Stomach (tissue), 9 donors: ENCODE data around the gene BCL2L1. TPM values are rescaled to one million over a fixed set of nuclear protein-coding genes. Genes with fewer than 3 reads are reported as not detected.

Experiments used
- DNase-seq, 2 donors: peaks; one replicate each; pipeline versions ENCODE4 v3.0.0 to v3.0.0-alpha.2; 2013 to 2019
- H3K27ac ChIP-seq, 5 donors: fragments of 200-600 bp in 4 of 5; sonication (generic) in 4 of 5; one replicate each; pipeline ENCODE4 v1.5.1; 2013 to 2019; ENCODE audit warnings: mild to moderate bottlenecking in 1 of 5, moderate library complexity in 1 of 5
- H3K27me3 ChIP-seq, 3 donors: fragments of 200-600 bp; sonication (generic); one replicate each; pipeline ENCODE4 v1.5.1; 2017 to 2019; ENCODE audit warnings: mixed run types in 1 of 3
- H3K36me3 ChIP-seq, 4 donors: fragments of 200-600 bp; sonication (generic); 1 replicate in 3 of 4; 2 replicates in 1 of 4; pipeline ENCODE4 v1.5.1; 2016 to 2019
- H3K4me1 ChIP-seq, 4 donors: fragments of 200-600 bp; sonication (generic); one replicate each; pipeline ENCODE4 v1.5.1; 2016 to 2019
- H3K4me3 ChIP-seq, 4 donors: fragments of 200-600 bp; sonication (generic) in 3 of 4; one replicate each; pipeline ENCODE4 v1.5.1; 2016 to 2019; ENCODE audit warnings: mild to moderate bottlenecking in 1 of 4
- H3K9me3 ChIP-seq, 4 donors: fragments of 200-600 bp; sonication (generic); one replicate each; pipeline ENCODE4 v1.5.1; 2016 to 2019
- EP300 ChIP-seq: sonication (generic); formaldehyde crosslinking; IDR thresholded peaks from one replicate; pipeline ENCODE4 v1.6.1; 2017; ENCODE audit warnings: antibody characterized with exemption
- POLR2A ChIP-seq, 4 donors: fragments of 450-650 bp; IDR thresholded peaks; one replicate each; pipeline ENCODE4 v1.6.1; 2016; ENCODE audit warnings: antibody characterized with exemption in 4 of 4, control low read depth in 2 of 4, mild to moderate bottlenecking in 1 of 4, moderate library complexity in 1 of 4
- POLR2AphosphoS5 ChIP-seq, 3 donors: sonication (generic); formaldehyde crosslinking; IDR thresholded peaks; one replicate each; pipeline ENCODE4 v1.6.1; 2016; ENCODE audit warnings: antibody characterized with exemption in 3 of 3
- WGBS, 5 donors: extraction: QIAGEN DNeasy Blood & Tissue Kit in 3 of 5; methylation state at CpG; one replicate each; pipeline versions ENCODE4 v1.1.5 to v1.1.7; 2013 to 2018; 5-methylcytosine and 5-hydroxymethylcytosine counted together
- intact Hi-C: fragments of 100-400 bp; cut with DNase I; formaldehyde crosslinking; loops from one replicate; pipeline ENCODE4 v1.15.1; 2023; ENCODE audit warnings: low total_unique reads
- polyA plus RNA-seq, 3 donors: library from polyadenylated mRNA; stranded (reverse); fragments of 200-250 nt; gene quantifications; one replicate each; pipeline ENCODE4 v1.2.3, GENCODE V29; 2013
- total RNA-seq, 5 donors: library from RNA; depleted of rRNA; stranded (reverse); fragments of >200 nt; gene quantifications; one replicate each; pipeline versions ENCODE4 v1.1.0 to v1.2.3, GENCODE V29; 2014 to 2016
- TF ChIP-seq, protein P1 (sequence below), 7 experiments: fragments of 450-650 bp in 4 of 7; fragments of 200-600 bp in 3 of 7; sonication (generic) in 3 of 7; IDR thresholded peaks; one replicate each; pipeline ENCODE4 v1.5.1; 2016 to 2019; ENCODE audit warnings: antibody characterized with exemption in 7 of 7, control low read depth in 2 of 7, mild to moderate bottlenecking in 1 of 7
- donor health status: healthy with polysubstance abuse.
- donor health status: Bipolar disorder and iron deficiency.
- donor health status: healthy.

Gene BCL2L1
- total and polyA plus RNA-seq, 8 donors = 47.1 to 210 (median 70.8) TPM

DNA sequence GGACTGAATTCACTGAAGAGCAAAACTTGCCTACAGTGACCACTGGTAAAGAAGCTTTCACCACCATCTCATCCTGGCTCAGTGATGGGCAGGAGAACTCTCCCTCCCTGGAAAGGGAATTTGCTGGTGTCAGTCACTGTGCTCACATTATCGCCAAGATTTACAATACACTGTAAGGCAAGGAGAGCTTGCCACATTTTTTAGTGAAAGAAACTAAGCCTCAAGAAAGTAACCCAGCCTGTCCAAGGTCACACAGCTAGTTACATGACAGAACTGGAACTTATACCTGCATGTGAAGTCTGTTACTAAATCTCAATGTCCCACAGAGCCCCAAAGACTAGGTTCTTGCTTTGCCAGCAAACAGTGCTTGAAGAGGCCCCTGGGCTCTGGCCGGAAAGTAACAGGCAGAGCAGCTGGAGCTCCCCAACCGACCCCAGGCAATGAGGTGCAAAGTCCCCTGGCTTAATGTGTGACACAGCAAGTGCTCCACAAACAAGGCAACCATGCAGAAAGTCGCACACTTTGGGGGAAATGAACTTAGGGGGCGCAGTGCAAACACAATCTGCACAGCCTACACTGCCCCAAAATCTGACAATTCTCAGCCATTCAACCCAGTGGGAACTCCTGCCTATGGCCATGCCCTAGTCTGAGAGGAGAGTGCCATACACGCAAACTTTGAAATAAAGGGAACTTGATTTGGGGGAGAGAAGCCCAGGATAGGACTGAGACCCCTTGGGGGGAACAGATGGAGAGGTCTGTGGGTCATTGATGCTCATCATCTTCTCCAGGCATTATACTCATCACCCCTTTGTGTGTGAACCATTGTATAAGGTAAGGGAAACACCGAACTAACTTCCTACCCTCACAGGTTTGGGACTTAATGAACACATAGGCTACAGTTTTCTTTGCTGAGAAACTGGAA is 1.9 kb downstream of the BCL2L1 start:
- Histone ChIP-seq H3K9me3 (no peaks in the 10 kb centered on the region), H3K27me3 (no peaks in the 10 kb centered on the region), H3K36me3 (peaks cover 0 to 19% (median 11%) of the 10 kb centered on the region in 4 donors), H3K27ac (peak overlapping the region; percentile 97 to 100 (median 98)), H3K4me3 (peak overlapping the region; percentile 70 to 78 (median 72)), H3K4me1 (peaks cover 41 to 69% (median 64%) of the 10 kb centered on the region in 4 donors)
- WGBS, 5 donors = 4 to 19% (median 16%) methylated on average over 7 of the region's 7 CpGs
- TF ChIP-seq, protein P1, sequence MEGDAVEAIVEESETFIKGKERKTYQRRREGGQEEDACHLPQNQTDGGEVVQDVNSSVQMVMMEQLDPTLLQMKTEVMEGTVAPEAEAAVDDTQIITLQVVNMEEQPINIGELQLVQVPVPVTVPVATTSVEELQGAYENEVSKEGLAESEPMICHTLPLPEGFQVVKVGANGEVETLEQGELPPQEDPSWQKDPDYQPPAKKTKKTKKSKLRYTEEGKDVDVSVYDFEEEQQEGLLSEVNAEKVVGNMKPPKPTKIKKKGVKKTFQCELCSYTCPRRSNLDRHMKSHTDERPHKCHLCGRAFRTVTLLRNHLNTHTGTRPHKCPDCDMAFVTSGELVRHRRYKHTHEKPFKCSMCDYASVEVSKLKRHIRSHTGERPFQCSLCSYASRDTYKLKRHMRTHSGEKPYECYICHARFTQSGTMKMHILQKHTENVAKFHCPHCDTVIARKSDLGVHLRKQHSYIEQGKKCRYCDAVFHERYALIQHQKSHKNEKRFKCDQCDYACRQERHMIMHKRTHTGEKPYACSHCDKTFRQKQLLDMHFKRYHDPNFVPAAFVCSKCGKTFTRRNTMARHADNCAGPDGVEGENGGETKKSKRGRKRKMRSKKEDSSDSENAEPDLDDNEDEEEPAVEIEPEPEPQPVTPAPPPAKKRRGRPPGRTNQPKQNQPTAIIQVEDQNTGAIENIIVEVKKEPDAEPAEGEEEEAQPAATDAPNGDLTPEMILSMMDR (IDR thresholded peaks at IDR 0.05) = no peak
- TF ChIP-seq POLR2AphosphoS5 (IDR thresholded peaks at IDR 0.05) (no peak), POLR2A (IDR thresholded peaks at IDR 0.05) (no peak), EP300 (no peak)
- intact Hi-C loops = no loop called here
- peak; percentile 36 to 78 for DNase-seq

DNA sequence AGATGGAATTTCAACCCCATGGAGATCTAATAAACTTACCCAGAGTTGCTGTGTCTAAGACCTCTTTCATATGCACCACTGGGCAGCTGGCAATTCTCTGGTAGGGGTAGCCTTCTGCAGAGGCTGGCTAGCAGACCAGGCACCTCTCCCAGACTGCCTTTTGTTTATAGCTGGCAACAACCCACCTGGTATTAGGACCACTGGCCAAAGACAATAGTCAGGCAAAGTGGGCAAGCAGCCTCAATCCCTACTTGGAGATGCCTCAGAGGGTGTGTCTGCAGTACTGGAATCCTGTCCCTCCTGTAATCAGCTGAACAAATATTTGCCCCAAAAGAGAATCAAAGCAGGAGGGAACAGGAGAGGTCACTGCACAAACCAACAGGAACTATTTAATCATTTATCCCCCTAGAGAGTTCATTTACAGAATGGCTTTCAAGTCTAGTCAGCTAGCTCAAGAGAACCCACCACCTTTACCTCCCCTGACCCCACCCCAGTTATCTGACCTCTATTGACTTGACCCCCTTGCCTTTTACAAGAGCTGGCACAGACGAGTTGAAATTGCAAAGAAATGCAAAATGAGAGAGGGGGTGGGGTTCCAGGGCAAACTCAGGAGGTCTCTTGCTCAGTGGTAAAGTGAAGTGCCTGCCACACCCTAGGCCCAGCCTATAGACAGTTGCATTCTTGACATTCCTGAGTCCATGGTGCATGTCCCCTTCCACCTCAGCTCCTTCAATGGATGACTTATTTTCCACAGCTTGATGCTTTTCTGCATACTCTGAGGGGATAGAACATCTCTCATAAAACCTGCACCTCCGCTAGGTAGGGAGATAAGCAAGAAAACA is 2.8 kb downstream of the BCL2L1 start:
- no peaks in the 10 kb centered on the region for H3K27me3 ChIP-seq
- peaks cover 41 to 78% (median 71%) of the 10 kb centered on the region in 4 donors for H3K4me1 ChIP-seq
- DNase-seq = peak; percentile 53 to 54
- H3K36me3 ChIP-seq = peaks cover 0 to 26% (median 17%) of the 10 kb centered on the region in 4 donors
- intact Hi-C loops = no loop called here
- WGBS, 5 donors = 13 to 32% (median 27%) methylated on average over 2 of the region's 2 CpGs
- H3K9me3 ChIP-seq = no peaks in the 10 kb centered on the region
- peak overlapping the region; percentile 70 to 78 (median 72) for H3K4me3 ChIP-seq
- peak in 1 of 3 donors; percentile 4 for TF ChIP-seq POLR2AphosphoS5 (IDR thresholded peaks at IDR 0.05)
- no peak for TF ChIP-seq EP300
- no peak for TF ChIP-seq POLR2A (IDR thresholded peaks at IDR 0.05)
- TF ChIP-seq, protein P1 (IDR thresholded peaks at IDR 0.05) = no peak
- H3K27ac ChIP-seq = peak overlapping the region; percentile 97 to 100 (median 98)

DNA sequence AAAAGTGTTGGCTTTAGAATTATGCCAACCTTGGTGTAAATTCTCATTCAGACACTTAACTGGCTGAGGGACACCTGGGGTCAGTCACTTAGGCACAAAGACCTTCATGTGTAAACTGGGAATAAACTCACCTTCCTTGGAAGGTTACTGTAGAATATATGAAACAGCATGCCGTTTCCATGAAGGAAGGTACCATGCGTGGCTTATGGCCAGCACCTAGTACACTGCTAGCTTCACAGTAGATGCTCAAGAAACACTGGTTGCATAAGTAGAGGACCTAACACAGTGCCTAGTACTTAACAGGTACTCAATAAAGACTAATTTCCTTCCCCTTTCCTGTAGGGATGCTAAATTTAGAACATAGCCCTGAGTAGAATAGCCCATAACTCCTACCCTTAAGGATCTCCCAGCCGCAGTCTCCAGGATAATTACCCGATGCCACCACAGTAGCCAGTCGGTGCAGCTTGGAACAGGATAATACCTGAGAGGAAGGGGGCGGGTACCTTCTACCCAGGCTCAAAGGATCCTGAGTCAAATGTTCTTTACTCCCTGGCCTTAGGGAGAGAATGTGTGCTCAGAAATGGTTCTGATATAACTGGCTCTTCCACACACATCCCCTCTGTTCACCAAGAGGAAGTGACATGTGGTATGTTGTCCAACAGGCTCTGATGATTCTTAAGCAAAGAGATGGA is 3.6 kb downstream of the BCL2L1 start:
- peak in 1 of 3 donors; percentile 47 for TF ChIP-seq POLR2AphosphoS5 (IDR thresholded peaks at IDR 0.05)
- no peak for TF ChIP-seq EP300
- peak; percentile 43 to 67 for DNase-seq
- peaks cover 46 to 84% (median 77%) of the 10 kb centered on the region in 4 donors for H3K4me1 ChIP-seq
- no peaks in the 10 kb centered on the region for H3K9me3 ChIP-seq
- H3K4me3 ChIP-seq = peak overlapping the region; percentile 70 to 78 (median 72)
- H3K27ac ChIP-seq = peak overlapping the region; percentile 97 to 100 (median 98)
- H3K36me3 ChIP-seq = peaks cover 0 to 31% (median 23%) of the 10 kb centered on the region in 4 donors
- intact Hi-C loops = no loop called here
- 26 to 70% (median 28%) methylated on average over 6 of the region's 6 CpGs for WGBS, 5 donors
- no peaks in the 10 kb centered on the region for H3K27me3 ChIP-seq

DNA sequence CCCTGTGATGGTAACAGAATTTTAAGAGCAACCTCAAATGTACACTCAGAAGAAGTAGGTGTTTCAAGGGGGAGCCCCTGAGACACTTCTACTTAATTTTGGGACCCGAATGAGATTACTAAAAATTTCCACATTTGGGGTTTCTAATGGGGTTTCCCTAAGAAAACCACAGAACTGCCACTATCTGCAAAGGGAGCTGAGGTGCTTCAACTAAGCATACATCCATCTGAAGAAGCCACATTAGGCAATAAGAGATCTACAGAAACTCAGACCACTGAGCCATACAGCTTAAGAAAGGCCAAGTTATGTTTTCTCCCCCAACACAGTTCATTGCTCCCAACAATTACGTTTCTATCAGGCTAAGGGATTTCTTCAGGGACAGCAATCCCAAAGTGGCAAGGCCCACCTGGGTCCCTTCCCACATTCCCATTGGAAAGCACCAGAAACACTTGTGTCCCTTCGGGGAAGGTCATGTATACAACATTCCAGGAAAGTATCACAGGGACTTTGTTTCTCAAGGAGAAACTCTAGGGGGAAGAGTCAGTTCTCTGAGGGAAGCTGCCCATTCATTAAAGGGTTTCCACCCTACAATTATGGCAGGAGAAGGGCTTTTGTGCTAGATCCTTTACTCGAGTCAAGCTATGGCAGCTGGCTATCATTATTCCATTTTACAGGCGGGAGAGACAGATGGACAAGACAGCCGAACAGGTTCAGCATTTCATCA is 5.0 kb downstream of the BCL2L1 start:
- Histone ChIP-seq H3K27ac (peak overlapping the region; percentile 47 to 100 (median 98)), H3K4me3 (peak overlapping the region; percentile 7 to 73 (median 40)), H3K9me3 (no peaks in the 10 kb centered on the region), H3K4me1 (peaks cover 60 to 96% (median 89%) of the 10 kb centered on the region in 4 donors), H3K27me3 (no peaks in the 10 kb centered on the region), H3K36me3 (peaks cover 0 to 38% (median 30%) of the 10 kb centered on the region in 4 donors)
- intact Hi-C loops = no loop called here
- 54 to 71% (median 65%) methylated on average over 6 of the region's 6 CpGs for WGBS, 5 donors
- TF ChIP-seq, protein P1 (IDR thresholded peaks at IDR 0.05) = no peak
- TF ChIP-seq POLR2AphosphoS5 (IDR thresholded peaks at IDR 0.05) (no peak), POLR2A (IDR thresholded peaks at IDR 0.05) (no peak), EP300 (no peak)
- no peak for DNase-seq
